NCI-H146 treated with DMSO at 0.1 percent for 48 hours (cell line): ENCODE results near the gene LRTM2.

Experiments used
- DNase-seq: peaks from one replicate; lab custom pipeline; 2025; ENCODE audit not compliant: unreplicated experiment; lab: John Stamatoyannopoulos, UW

LRTM2 gene

GRCh38 chr12:1864456-1864855, 44.1 kb downstream of the LRTM2 start:
- no peak for DNase-seq

- DNase-seq = no peak
Measured at GRCh38 chr12:1864867-1865266, 44.5 kb downstream of the LRTM2 start.

GRCh38 chr12:1865284-1865866, 45.0 kb downstream of the LRTM2 start:
- DNase-seq = no peak

- no peak for DNase-seq
Measured at GRCh38 chr12:1869145-1869544, 48.8 kb downstream of the LRTM2 start.

GRCh38 chr12:1870086-1870485, 49.7 kb downstream of the LRTM2 start:
- no peak for DNase-seq

GRCh38 chr12:1870998-1871917, 50.9 kb downstream of the LRTM2 start:
- no peak for DNase-seq

GRCh38 chr12:1872001-1872400, 51.6 kb downstream of the LRTM2 start:
- DNase-seq = no peak

GRCh38 chr12:1872448-1872847, 52.1 kb downstream of the LRTM2 start:
- no peak for DNase-seq

GRCh38 chr12:1873531-1874510, 53.5 kb downstream of the LRTM2 start:
- DNase-seq = no peak

GRCh38 chr12:1875608-1876007, 55.2 kb downstream of the LRTM2 start:
- no peak for DNase-seq

GRCh38 chr12:1876086-1876485, 55.7 kb downstream of the LRTM2 start:
- DNase-seq = no peak

GRCh38 chr12:1877169-1877878, 57.0 kb downstream of the LRTM2 start:
- DNase-seq = no peak

- DNase-seq = no peak
Measured at GRCh38 chr12:1878214-1878613, 57.8 kb downstream of the LRTM2 start.

- no peak for DNase-seq
Measured at GRCh38 chr12:1878695-1879094, 58.3 kb downstream of the LRTM2 start.

GRCh38 chr12:1879633-1880032, 59.3 kb downstream of the LRTM2 start:
- no peak for DNase-seq

- no peak for DNase-seq
Measured at GRCh38 chr12:1880153-1880845, 59.9 kb downstream of the LRTM2 start.

GRCh38 chr12:1880876-1881275, 60.5 kb downstream of the LRTM2 start:
- no peak for DNase-seq

- no peak for DNase-seq
Measured at GRCh38 chr12:1881301-1881700, 60.9 kb downstream of the LRTM2 start.

- no peak for DNase-seq
Measured at GRCh38 chr12:1881936-1882335, 61.6 kb downstream of the LRTM2 start.

GRCh38 chr12:1882405-1882804, 62.0 kb downstream of the LRTM2 start:
- DNase-seq = no peak
